Measurements from ENCODE around the gene CDKN2D. TPM values are rescaled to one million over a fixed set of nuclear protein-coding genes. Genes with fewer than 3 reads are reported as not detected.

The CDKN2D gene
- 69.7 TPM for polyA plus RNA-seq (2012; ENCODE audit: insufficient read depth, insufficient read length)

GRCh38 chr19:10568826-10569651, at the start of gene CDKN2D:
TSS of gene CDKN2D (minus strand) at chr19:10568979. CDS start at chr19:10568653, 326 bp downstream.
- peak within 1 kb of the TSS; percentile 86 for H3K4me3 ChIP-seq (ENCODE audit: low read length)
- DNase-seq (ENCODE audit: low read depth, low spot score): peak; percentile 100

GRCh38 chr19:10617409-10618121, 48.8 kb upstream of the CDKN2D start:
- DNase-seq (ENCODE audit: low read depth, low spot score): no peak
- H3K4me3 ChIP-seq (ENCODE audit: low read length): no peak overlapping the region

- DNase-seq (ENCODE audit: low read depth, low spot score): no peak
- no peak overlapping the region for H3K4me3 ChIP-seq (ENCODE audit: low read length)
Observed at GRCh38 chr19:10615429-10616023, 46.7 kb upstream of the CDKN2D start.

- no peak for DNase-seq (ENCODE audit: low read depth, low spot score)
- H3K4me3 ChIP-seq (ENCODE audit: low read length): no peak overlapping the region
Observed at GRCh38 chr19:10612499-10613119, 43.8 kb upstream of the CDKN2D start.

GRCh38 chr19:10611907-10612306, 43.1 kb upstream of the CDKN2D start:
- no peak overlapping the region for H3K4me3 ChIP-seq (ENCODE audit: low read length)
- no peak for DNase-seq (ENCODE audit: low read depth, low spot score)

GRCh38 chr19:10604460-10604980, 35.7 kb upstream of the CDKN2D start:
- no peak for DNase-seq (ENCODE audit: low read depth, low spot score)
- no peak overlapping the region for H3K4me3 ChIP-seq (ENCODE audit: low read length)

GRCh38 chr19:10603873-10604459, 35.2 kb upstream of the CDKN2D start:
- peak overlapping the region; percentile 72 for H3K4me3 ChIP-seq (ENCODE audit: low read length)
- peak; percentile 57 for DNase-seq (ENCODE audit: low read depth, low spot score)

- peak; percentile 70 for DNase-seq (ENCODE audit: low read depth, low spot score)
- H3K4me3 ChIP-seq (ENCODE audit: low read length): peak overlapping the region; percentile 72
Observed at GRCh38 chr19:10603084-10603872, 34.5 kb upstream of the CDKN2D start.

GRCh38 chr19:10602330-10603083, 33.7 kb upstream of the CDKN2D start:
- no peak for DNase-seq (ENCODE audit: low read depth, low spot score)
- H3K4me3 ChIP-seq (ENCODE audit: low read length): peak overlapping the region; percentile 72

GRCh38 chr19:10601999-10602329, 33.2 kb upstream of the CDKN2D start:
- DNase-seq (ENCODE audit: low read depth, low spot score): peak; percentile 58
- no peak overlapping the region for H3K4me3 ChIP-seq (ENCODE audit: low read length)

GRCh38 chr19:10600149-10600548, 31.4 kb upstream of the CDKN2D start:
- no peak for DNase-seq (ENCODE audit: low read depth, low spot score)
- no peak overlapping the region for H3K4me3 ChIP-seq (ENCODE audit: low read length)

GRCh38 chr19:10593820-10594637, 25.2 kb upstream of the CDKN2D start:
- no peak for DNase-seq (ENCODE audit: low read depth, low spot score)
- H3K4me3 ChIP-seq (ENCODE audit: low read length): no peak overlapping the region

- DNase-seq (ENCODE audit: low read depth, low spot score): no peak
- H3K4me3 ChIP-seq (ENCODE audit: low read length): no peak overlapping the region
Observed at GRCh38 chr19:10593148-10593547, 24.4 kb upstream of the CDKN2D start.

- no peak overlapping the region for H3K4me3 ChIP-seq (ENCODE audit: low read length)
- DNase-seq (ENCODE audit: low read depth, low spot score): no peak
Observed at GRCh38 chr19:10587839-10588150, 19.0 kb upstream of the CDKN2D start.

GRCh38 chr19:10587022-10587838, 18.5 kb upstream of the CDKN2D start, which contains the start of gene AP1M2:
TSS of gene AP1M2 (minus strand) at chr19:10587312. CDS start at chr19:10587231, 81 bp downstream.
- H3K4me3 ChIP-seq (ENCODE audit: low read length): no peak within 1 kb of the TSS

GRCh38 chr19:10586396-10586795, 17.6 kb upstream of the CDKN2D start:
- no peak overlapping the region for H3K4me3 ChIP-seq (ENCODE audit: low read length)
- no peak for DNase-seq (ENCODE audit: low read depth, low spot score)

More at GRCh38 chr19:10587022-10587838, 18.5 kb upstream of the CDKN2D start, which contains the start of gene AP1M2:
- DNase-seq (ENCODE audit: low read depth, low spot score): no peak
